ENCODE measurements around the gene NPNT.

DNA sequence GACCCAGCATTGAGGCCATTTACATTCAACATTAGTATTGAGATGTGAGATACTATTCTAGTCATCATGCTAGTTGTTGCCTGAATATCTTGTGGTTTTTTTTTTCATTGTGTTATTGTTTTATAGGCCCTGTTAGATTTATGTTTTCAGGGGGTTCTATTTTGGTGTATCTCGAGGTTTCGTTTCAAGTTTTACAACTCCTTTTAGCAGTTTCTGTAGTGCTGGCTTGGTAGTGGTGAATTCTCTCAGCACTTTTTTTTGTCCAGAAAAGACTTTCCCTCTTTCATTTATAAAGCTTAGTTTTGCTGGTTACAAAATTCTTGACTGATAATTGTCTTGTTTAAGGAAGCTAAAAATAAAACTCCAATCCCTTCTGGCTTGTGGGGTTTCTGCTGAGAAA, 115.5 kb downstream of the NPNT start:
- TF ChIP-seq, protein P1, sequence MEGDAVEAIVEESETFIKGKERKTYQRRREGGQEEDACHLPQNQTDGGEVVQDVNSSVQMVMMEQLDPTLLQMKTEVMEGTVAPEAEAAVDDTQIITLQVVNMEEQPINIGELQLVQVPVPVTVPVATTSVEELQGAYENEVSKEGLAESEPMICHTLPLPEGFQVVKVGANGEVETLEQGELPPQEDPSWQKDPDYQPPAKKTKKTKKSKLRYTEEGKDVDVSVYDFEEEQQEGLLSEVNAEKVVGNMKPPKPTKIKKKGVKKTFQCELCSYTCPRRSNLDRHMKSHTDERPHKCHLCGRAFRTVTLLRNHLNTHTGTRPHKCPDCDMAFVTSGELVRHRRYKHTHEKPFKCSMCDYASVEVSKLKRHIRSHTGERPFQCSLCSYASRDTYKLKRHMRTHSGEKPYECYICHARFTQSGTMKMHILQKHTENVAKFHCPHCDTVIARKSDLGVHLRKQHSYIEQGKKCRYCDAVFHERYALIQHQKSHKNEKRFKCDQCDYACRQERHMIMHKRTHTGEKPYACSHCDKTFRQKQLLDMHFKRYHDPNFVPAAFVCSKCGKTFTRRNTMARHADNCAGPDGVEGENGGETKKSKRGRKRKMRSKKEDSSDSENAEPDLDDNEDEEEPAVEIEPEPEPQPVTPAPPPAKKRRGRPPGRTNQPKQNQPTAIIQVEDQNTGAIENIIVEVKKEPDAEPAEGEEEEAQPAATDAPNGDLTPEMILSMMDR (IDR thresholded peaks at IDR 0.05; ENCODE audit: low read depth, low read length): no peak
- TF ChIP-seq MYC (IDR thresholded peaks at IDR 0.05; ENCODE audit: low read depth, low read length) (no peak), POLR2A (IDR thresholded peaks at IDR 0.05; ENCODE audit: extremely low read depth, insufficient read length) (no peak)
- TF ChIP-seq, protein P2, sequence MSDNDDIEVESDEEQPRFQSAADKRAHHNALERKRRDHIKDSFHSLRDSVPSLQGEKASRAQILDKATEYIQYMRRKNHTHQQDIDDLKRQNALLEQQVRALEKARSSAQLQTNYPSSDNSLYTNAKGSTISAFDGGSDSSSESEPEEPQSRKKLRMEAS (IDR thresholded peaks at IDR 0.05; ENCODE audit: low read depth, low read length): no peak

Data from NB4 (cell line).